Stimulated activated CD8-positive, alpha-beta memory T cell treated with anti-CD3 and anti-CD28 coated beads, Interleukin-4, amount 100 ng/mL, for 48 hours (primary cell): ENCODE results near the gene SPTB.
"Not testable (repeated sequence)": the region's sequence is repeated elsewhere in the genome, so short reads cannot be mapped to it uniquely, and the experiment has no call there.

Source experiments
- DNase-seq: peaks from one replicate; pipeline ENCODE4 v3.0.0-alpha.2; 2020

Gene SPTB

DNA sequence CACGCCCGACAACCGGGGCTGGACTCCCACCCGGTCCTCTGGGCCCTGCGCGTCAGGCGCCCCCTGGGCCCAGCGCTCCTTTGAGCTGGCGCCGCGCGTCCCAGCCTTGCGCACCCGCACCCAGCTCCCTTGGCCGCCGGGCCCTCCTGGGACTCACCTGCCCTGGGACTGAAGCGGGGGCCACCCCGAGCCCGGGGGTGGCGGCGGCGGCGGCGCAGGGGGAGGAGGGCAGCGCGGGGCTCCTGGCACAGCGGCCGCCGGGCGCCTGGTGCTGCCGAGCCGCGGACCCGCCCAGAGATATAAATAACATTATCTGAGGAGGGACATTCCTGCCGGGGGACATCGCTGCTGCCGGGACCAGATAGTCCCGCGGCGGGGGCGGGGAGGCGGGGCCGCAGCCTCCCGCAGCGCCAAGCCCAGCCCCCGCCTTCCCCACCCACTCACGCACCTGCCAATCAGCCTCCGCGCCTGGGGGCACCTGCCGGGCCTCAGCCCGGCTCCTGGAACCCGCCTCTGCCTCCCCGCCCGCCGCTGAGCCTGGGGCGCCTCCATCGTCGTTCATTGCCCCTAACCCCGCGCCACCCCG is at the start of gene SPTB:
TSS of gene SPTB (minus strand) at position 273 of the 586 bp plus-strand sequence. CDS start 56,813 bp downstream, outside the sequence.
- peak; percentile 75 for DNase-seq

- no peak for DNase-seq
These were observed 49.3 kb upstream of the SPTB start for GRCh38 chr14:64929014-64929359.

GRCh38 chr14:64928239-64929013 is 48.7 kb upstream of the SPTB start:
- DNase-seq, result no peak

GRCh38 chr14:64927031-64927430 is 47.3 kb upstream of the SPTB start:
- DNase-seq, result no peak

GRCh38 chr14:64926398-64926995 is 46.8 kb upstream of the SPTB start:
- DNase-seq, result no peak

DNA sequence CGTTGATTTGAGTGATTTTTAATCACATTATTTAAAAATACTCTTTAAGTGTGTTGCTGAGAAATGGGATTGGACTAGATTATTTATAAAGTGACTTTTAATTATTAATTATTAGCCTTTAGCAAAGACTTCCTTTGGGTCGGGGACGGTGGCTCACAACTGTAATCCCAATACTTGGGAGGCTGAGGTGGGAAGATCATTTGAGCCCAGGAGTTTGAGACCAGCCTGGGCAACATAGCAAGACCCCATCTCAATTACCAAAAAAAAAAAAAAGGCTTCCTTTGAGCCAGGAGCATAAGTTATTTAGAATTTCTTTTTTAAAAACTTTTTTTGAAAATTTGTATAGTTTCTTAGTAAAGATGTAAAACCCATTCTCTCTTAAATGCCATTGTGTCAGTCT is 43.3 kb upstream of the SPTB start:
- no peak for DNase-seq

DNA sequence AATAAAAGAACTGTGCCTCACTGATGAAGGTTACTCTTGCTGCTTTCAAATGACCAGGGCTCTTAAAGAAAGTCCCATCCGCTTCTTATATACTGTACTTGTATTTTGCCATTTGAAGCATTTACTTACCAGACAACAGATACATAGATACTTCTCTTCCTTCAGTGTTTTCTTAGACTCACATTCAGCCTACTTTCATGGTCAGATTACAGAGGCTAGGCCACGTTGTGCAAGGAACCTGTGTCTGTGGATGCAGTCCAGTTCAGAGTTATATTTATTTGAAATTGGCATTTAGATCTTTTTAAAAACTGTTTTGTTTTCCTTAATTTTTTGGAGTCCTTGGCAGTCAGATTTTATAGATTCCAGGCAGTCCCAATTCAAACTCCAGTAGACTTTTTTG is 40.8 kb upstream of the SPTB start:
- no peak for DNase-seq

GRCh38 chr14:64919618-64920017 is 39.9 kb upstream of the SPTB start:
- no peak for DNase-seq

- DNase-seq, result no peak
These were observed 39.5 kb upstream of the SPTB start for GRCh38 chr14:64919215-64919614.

DNA sequence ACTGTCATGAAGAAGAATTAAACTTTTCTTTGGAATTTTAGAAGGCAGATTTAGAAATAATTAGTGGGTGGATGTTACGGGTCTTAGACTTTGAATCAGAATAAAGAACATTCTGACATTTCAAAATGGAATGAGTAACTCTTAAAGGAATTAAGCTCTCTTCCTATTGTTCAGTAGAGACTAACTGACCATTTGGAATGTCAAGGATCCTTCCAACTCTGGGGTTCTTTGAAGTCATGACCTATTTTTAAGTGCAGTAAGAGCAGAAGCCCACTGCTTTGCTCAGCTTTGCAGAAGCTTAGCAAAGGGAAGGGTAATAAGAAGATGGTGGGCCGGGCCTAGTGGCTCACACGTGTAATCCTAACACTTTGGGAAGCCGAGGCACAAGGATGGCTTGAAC is 38.5 kb upstream of the SPTB start:
- DNase-seq, result no peak

DNA sequence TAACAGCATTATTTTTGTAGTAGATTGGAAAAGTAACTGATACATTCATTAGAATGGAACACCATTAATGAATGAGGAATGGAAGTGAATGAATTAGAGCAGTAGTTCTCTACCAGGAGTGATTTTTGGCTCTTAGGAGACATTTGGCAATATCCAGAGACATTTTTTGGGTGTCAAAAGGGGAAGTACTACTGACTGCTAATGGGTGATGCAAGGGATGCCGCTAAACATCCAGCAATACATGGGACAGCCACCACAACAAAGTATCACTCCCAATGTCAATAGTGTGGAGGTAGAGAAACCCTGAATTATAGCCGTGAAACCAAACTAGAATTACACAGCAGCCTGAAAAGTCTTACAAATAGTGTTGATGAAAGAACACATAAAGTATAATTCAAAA is 36.1 kb upstream of the SPTB start:
- DNase-seq, result no peak

DNA sequence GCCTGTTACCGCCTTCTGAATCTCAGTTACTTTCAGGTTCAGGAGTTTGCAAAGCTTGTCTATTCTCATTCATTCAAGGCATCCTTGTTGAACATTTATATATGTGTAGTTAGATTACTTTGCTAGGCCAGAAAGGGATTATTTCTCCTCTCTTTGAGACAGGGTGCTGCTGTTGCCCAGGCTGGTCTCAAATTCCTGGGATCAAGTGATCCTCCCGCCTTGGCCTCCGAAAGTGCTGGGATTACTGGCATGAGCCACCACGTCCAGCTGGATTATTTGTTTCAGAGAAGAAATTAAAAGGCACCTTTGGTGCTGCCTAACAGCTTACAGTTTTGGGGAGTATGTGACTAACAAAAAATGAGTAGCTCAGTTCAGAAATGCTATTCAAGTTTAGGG is 35.3 kb upstream of the SPTB start:
- no peak for DNase-seq

DNA sequence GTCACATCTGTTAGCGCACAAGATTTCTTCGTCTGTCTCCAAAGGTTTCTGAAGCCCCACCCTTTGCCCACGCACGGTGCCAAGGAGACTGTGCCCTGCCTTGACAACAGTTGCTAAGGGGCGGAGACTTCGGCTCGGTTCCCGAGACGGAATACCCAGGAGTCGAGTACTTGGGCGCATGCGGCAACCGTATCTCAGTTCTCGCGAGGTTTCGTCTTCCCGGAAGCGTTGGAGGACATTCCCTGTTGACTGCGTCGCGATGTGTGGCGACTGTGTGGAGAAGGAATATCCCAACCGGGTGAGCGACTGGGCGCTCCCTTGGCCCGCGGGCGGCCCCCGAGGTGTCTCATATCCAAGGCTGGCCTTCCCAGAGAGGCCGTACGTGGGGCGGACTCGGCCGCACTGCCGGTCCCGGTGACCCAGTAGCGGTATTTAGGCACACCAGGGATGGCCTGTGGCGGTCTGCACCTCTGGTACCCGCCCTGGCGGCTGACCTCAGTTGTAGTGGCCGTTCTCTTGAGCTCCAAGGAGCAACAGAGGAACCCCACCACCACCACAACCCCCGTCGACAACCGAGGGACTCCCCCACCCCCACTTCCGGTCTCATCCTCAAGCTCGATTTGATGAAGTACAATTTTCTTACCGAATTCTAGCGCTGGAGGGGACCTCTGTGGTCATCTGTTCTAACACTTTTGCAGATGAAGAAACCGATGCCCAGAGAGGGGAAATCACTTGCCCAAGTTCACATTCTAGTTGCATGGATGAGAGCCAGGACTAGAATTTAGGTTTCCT is 34.7 kb upstream of the SPTB start, which contains the start of gene CHURC1:
TSS of gene CHURC1 (plus strand) at position 219 of the 792 bp plus-strand sequence. CDS start at position 260, 41 bp downstream.
- peak; percentile 98 for DNase-seq

DNA sequence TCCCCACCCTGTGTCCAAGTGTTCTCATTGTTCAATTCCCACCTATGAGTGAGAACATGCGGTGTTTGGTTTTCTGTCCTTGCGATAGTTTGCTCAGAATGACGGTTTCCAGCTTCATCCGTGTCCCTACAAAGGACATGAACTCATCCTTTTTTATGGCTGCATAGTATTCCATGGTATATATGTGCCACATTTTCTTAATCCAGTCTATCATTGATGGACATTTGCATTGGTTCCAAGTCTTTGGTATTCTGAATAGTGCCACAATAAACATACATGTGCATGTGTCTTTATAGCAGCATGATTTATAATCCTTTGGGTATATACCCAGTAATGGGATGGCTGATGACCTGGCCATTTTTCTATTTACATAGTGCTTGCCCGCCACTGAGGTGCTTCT is 33.8 kb upstream of the SPTB start:
- not testable (repeated sequence) for DNase-seq

DNA sequence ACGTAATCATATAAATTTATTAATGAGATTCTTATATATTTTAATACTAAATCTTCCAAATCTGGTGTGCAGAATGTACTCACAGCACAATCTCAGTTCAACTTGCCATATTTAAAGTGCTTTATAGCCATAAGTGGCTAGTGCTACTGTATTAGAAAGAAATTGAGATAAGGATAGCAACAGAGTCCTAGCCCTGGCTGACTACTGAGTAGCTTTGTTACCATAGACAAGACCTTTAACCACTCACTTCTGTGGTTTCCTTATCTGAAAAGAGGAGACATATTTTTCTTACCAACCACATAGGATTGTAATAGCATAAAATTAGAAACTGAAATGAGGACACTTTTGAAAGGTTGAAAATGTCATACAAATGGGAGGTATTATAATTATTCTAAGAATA is 32.6 kb upstream of the SPTB start:
- DNase-seq, result no peak

DNA sequence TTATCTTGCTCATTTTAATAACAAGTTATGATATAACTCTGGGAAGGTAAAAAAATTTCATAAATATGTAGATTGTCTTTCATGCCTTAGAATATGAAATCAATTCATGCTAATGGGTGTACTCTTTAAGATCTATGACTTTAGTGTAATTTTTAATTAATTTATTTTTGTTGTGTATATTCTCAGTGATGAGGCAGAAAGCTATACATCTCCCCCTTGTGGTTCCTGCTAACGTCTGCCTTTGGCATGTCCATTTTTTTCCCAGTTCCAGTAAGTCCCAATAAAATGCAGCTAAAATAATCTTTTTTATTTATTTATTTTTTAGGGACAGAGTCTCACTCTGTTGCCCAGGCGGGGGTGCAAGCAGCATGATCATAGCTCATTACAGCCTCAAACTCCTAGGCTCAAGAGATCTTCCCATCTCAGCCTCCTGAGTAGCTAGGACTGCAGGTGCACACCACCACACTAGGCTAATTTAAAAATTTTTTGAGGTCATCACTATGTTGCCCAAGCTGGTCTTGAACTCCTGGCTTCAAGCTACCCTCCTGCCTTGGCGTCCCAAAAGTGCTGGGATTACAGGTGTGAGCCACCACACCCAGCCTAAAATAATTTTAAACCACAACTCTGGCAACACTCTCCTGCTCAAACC is 31.3 kb upstream of the SPTB start:
- no peak for DNase-seq

GRCh38 chr14:64906022-64906421 is 26.3 kb upstream of the SPTB start:
- DNase-seq, result no peak

DNA sequence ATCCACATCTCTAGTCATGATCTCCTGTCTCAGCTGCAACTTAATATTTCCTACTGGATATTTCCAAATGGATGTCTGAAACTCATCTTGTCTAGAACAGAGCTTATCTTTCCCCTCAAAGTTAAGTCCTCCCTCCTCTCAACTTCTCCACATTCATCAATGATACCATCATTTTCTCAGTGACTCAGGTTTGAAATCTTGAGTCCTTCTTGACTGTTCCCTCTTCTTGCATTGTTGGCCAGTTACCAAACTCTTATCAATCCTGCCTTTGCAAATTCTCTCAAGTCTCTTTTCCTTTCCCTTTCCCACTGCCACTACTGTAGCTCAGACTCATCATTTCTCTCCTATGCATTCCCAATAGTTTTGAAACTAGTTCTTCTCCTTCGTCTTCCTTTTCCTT is 20.3 kb upstream of the SPTB start:
- DNase-seq, result no peak

GRCh38 chr14:64891839-64892375 is 12.2 kb upstream of the SPTB start:
- no peak for DNase-seq

DNA sequence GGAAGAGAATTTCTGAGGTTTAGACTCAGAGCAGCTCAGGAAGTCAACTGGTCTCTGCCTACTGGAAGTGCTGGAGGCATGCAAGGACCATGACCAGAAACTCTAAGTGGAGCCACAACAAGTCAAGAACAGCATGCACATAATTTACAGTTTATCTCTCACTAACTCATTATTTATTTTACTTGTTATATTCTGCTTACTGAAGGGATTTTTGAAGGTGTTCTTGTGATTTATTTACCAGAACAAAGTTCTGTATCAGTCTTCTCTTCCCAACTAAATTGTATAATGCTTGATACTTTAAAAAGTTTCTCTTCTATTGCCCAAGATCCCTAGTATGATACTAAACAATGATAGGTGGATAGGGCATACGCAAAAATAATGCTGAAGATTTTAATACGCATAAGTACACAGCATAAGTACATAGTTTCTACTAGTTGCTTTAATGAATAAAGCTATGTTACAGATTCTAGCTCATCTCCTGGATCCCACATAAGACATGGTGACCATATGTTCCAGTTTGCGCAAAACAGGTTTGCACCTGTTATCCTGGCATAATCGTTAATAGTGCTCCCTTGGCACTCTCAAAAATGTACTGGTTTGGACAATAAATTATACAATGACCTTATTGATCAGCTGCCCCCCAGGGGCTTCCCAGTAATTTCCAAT is 11.6 kb upstream of the SPTB start:
- no peak for DNase-seq

DNA sequence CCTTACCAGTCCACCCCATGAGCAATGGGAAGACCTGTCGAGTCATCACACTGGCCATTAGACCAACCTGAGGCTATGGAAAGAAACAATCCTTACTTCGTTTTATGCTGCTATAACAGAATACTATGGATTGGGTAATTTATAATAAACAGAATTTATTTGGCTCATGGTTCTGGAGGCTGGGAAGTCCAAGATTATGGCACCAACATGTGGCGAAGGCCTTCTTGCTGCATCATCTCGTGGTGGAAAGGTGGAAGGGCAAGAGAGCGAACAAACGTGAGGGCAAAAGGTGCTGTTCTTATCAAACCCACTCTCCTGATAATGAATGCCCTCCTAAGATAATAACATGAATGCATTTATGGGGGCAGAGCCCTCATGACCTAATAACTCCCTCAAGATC is 9.6 kb upstream of the SPTB start:
- DNase-seq, result no peak

GRCh38 chr14:64885559-64885958 is 5.9 kb upstream of the SPTB start:
- DNase-seq, result no peak
